Measurements from ENCODE around the gene SLC24A4.

DNA sequence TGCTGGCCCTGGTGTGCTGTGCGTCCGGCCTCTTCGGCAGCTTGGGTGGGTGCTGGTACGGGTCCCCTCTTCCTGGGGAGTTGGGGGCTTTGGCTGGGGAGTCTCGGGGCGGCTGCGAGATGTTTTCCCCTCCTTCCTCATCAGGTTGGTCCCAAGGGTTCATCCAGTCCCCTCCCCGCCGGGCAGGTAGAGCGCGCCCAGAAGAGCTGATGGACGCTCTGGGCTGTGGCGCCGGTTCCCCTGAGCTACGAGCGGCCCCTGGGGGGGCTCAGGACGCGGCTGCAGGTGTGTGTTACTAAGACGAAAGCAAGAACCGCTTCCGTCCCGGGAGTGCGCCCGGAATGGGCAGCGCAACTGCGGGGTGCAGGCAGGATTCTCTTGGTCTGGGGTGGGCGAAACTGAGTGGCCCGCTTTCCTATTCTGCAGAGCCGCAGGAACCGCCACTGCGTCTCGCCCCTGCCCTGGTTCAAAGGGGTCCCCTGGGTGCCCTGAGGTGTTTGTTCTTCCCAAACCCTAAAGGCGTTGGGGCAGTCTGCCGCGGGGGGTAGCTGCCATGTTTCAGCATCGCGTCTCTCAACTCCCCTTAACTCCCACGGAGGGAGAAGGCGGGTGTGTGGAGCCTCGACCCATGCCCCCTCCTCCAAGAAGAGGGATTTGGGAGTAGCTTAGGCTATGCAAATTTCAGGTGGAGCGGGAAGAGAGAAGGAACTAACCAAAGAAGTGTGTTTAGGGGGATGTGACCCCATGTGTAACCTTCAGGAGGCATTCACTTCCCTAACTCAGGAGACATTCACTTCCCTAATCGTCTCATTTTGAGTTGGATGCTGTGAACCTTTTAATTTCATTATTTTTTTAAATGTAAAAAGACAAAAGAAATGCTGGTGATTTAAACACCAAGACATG is 1.2 kb downstream of the SLC24A4 start:
- TF ChIP-seq, protein P1, sequence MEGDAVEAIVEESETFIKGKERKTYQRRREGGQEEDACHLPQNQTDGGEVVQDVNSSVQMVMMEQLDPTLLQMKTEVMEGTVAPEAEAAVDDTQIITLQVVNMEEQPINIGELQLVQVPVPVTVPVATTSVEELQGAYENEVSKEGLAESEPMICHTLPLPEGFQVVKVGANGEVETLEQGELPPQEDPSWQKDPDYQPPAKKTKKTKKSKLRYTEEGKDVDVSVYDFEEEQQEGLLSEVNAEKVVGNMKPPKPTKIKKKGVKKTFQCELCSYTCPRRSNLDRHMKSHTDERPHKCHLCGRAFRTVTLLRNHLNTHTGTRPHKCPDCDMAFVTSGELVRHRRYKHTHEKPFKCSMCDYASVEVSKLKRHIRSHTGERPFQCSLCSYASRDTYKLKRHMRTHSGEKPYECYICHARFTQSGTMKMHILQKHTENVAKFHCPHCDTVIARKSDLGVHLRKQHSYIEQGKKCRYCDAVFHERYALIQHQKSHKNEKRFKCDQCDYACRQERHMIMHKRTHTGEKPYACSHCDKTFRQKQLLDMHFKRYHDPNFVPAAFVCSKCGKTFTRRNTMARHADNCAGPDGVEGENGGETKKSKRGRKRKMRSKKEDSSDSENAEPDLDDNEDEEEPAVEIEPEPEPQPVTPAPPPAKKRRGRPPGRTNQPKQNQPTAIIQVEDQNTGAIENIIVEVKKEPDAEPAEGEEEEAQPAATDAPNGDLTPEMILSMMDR (IDR thresholded peaks at IDR 0.05): no peak
- TF ChIP-seq POLR2A (IDR thresholded peaks at IDR 0.05): no peak

All from uterus (tissue), 2 donors.